DMS53 treated with DMSO at 0.1 percent for 48 hours (cell line): ENCODE results near the gene BLTP3A.
"Not testable (repeated sequence)": the region's sequence is repeated elsewhere in the genome, so short reads cannot be mapped to it uniquely, and the experiment has no call there.

Experiments
- DNase-seq: peaks from one replicate; lab custom pipeline; 2025; ENCODE audit not compliant: unreplicated experiment; lab: John Stamatoyannopoulos, UW

Gene BLTP3A

DNA sequence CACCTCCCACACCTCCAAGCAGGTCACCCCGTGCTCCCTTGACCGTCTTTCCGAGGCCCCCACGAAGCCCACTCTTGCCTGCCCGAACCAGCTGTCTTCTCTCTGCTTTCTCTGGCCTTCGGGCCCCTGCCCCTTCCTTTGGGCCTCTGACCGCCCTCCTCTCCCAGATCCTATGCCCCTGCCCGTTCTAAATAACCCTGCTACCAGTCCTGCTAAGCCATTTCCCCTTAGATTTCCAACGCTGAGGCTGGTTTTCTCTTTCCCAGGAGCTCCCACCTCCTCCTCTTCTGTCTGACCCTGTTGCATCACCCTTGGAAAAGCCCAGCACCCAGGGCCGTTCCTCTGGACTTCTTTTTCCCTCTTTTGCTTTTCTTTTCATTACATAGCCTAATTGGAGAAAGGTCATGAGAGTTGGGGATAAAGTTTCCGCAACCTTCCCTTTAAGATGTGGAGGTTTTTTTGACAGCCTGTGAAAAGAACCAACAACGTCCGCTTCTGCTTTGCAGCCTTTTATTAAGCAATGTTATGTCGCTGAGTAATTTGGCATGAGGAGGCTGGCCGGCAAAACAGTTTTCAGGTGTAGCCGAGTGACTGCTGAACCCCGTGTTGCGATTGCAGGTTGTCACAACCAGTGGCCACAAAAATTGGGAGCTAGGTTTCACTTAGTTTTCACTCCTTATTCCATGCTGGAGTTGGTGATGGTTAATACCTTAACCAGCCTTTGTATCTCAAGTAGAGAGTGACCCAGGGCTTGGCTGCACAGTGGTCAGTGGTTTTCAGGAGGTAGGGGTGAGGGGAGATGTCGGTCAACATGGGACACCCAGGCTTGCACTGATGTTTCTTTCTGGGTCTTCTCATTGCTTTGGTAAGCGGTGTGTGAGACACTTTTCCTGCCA is 970 bp downstream of the BLTP3A start:
- no peak for DNase-seq

DNA sequence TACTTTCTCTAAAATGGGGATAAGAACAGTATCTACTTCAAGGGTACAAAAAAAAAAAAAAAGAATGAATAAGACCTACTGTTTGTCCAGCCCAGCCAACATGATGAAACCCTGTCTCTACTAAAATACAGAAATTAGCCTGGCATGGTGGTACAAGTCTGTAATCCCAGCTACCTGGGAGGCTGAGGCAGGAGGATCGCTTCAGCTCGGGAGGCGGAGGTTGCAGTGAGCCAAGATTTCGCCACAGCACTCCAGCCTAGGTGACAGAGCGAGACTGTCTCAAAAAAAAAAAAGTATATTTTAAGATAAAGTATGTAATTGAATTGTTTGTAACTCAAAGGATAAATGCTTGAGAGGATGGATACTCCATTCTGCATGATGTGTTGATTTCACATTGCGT is 2.0 kb downstream of the BLTP3A start:
- DNase-seq: no peak

DNA sequence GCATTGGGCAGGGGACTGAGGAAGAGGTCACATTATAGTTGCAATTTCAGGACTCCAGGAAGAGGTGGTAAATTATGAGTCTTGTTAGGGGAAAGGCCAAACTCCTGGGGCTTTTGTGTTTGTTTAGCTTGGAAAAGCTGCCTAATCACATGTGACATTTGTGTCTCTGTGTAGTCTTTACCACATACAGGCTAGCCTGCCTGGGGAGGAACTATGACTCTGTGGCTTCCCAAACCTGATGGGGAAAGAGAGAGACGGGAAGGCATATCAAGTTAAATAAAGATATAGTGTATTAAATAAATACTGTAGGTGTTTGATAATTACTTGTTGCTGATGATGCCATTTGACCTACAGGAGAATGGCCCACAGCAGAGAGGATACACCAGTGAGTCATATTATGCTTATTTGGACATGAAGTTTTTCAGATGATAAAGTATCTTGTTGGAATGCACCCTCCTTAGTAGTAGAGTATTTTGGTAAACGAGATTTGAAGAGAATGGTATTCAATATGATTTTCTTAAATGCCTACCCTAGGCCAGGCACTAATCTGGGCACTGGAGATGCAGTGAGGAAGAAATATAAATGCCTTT is 4.0 kb downstream of the BLTP3A start:
- DNase-seq: no peak

DNA sequence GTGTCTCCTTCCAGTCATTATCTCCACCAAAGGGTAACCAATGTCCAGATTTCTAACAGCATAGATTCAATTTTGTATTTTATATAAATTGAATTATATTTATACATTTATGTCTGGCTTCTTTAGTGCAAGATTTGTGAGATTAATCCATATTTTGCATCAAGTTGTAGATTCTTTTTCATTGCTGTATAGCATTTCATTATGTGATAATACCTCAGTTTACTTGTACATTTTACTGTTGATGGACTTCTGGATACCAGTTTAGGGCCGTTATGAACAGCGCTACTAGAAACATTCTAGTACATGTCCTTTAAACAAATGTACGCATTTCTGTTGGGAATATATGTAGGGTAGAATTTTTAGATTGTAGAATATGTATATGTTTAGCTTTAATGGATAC is 6.2 kb downstream of the BLTP3A start:
- DNase-seq: no peak

DNA sequence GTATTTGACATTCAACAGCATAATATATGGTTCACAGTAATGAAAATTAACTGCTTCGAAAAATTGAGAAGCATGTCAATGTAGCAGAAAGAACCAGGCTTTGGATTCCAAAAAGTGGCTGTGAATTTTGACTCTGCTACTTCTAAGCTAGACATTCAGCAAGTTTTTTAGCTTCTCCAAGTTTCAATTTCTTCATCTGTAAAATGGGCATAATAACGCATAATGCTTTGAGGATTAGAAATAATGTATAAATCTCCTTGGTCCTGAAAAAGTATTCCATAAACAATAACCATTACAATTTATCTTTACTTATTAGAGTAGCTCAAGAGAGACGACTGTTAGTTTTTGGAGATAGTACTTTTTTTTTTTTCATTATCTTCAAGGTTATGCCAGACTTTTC is 7.7 kb downstream of the BLTP3A start:
- DNase-seq: no peak

DNA sequence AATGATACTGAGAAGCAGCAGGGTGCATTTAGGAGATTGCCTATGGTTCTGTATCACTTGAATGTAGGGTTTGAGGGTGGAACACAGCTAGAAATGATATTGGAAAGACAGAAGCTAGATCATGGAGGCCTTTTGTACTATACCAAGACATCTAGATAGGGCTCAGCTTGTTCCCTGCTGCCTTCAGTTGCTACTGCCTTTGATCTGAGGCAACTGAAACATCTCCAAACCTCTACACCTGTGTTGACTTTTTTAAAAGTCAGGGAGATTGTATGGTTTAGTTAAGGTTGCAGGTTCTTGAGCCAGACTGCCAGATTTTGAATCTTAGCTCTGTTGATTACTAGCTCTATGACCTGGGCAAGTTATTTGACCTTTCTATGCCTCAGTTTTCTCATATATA is 12.7 kb downstream of the BLTP3A start:
- DNase-seq: no peak

DNA sequence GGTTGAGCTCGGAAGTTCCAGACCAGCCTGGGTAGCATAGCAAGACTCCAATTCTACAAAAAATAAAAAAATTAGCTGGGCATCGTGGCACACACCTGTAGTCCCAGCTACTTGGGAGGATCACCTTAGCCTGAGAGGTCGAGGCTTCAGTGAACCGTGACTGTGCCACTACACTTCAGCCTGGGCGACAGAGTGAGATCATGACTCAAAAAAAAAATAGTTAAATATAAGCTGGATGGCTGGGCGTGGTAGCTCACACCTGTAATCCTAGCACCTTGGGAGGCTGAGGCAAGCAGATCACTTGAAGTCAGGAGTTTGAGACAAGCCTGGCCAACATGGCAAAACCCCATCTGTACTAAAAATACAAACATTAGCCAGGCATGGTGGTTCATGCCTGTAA is 13.2 kb downstream of the BLTP3A start:
- DNase-seq: peak; percentile 46

DNA sequence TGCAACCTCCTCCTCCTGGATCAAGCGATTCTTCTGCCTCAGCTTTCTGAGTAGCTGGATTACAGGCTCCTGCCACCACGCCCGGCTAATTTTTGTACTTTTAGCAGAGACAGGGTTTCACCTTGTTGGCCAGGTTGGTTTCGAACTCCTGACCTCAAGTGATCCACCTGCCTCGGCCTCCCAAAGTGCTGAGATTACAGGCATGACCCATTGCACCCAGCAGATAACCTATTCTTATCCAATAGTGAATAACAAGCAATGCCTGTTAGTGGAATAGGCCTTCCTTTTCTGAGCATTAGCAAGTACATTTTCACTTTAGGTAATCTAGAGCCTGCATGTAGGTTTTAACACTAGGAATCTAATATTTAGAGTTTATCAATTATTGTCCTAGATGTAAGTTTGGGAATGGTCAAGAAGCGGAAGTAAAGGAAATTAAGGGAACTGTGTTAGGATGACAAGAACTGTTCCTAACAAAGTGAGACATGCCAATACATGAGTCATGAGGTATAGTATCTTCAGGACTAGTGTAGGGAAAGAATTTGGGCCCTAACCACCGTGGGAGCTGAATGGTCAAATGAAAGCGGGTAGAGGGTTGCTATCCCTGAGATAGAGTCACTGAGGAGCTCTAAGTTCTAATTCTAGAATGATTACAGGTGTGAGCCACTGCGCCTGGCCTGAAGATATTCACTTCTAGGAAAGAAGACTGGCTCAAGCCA is 15.0 kb downstream of the BLTP3A start:
- DNase-seq: no peak

DNA sequence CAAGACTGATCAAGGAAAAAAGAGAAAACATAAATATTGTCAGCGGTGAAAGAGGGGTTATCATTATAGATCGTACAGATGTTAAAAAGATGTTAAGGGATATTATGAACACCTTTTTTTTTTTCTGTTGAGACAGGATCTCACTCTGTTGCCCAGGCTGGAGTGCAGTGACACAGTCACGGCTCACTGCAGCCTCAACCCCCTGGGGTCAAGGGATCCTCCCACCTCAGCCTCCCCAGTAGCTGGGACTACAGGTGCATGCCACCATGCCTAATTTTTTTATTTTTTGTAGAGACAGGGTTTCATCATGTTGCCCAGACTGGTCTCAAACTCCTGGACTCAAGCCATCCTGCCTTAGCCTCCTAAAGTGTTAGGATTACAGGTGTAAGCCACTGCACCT is 16.6 kb downstream of the BLTP3A start:
- not testable (repeated sequence) for DNase-seq

DNA sequence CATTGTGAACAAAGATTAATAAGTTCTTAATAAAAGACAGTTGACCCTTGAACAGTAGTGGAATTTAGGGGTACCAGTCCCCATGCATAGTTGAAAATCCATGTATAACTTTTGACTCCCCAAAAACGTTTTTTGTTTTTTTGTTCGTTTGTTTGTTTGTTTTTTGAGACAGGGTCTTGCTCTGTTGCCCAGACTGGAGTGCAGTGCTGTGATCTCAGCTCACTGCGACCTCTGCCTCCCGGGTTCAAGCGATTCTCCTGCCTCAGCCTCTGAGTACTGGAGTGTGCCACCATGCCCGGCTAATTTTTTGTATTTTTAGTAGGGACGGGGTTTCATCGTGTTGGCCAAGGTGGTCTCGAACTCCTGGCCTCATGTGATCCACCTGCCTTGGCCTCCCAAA is 17.5 kb downstream of the BLTP3A start:
- not testable (repeated sequence) for DNase-seq

DNA sequence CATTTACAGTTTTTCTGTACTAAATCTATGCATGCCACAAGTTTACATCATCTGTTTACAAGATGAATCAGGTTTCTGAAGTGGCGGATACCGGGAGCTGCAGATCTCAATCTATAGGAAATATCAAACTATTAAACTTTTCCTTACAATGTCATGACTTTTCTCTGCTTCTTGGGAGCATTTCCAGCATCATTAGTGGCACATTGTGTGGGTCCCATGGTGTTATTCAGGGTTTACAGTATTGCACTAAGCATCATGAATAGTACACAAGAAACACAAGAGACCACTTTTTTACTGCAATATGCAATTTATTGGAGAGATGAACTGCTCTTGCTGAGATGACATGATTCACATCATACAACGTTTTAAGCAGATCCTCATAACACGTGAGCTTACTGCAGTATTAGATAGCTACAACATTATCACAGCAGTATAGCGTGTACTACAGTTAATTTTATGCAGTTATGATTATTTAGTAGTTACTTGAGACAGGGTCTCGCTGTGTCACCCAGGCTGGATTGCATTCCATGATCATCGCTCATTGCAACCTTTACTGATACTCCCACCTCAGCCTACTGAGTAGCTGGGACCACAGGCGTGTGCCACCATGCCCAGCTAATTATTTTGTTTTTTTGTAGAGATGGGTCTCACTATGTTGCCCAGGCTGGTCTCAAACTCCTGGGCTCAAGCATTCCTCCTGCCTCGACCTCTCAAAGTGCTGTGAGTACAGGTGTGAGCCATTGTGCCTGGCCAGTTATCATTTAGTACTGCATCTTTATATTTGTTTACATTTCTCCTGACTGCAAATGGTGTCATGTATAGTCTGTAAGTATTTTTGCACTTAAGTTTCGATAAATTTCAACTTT is 18.4 kb downstream of the BLTP3A start:
- no peak for DNase-seq

DNA sequence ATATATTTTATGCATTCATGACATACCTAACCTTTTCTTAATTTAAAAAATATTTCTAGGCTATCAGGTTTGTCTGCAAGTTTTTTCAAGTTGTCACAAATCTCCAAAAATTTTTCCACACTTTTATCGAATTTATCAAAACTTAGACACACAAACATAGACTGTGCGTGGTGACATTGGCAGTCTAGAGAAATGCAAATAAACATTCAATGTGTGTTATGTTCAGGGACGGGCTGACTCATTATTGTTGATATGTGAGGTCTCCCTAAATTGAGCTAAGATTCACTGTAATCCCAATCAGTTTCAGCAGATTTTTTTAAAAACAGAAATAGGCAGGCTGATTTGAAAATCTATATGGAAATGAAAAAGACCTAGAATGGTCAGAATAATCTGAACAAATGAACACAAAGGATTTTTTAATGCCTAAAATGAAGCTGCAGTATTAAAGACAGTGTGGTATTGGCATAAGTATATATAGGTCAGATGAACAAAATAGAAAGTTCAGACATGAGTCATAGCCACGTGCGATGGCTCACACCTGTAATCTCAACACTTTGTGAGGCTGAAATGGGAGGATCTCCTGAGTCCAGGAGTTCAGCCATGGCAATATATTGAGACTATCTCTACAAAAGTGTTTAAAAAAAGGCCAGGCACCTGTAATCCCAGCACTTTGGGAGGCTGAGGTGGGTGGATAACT is 19.2 kb downstream of the BLTP3A start:
- peak; percentile 17 for DNase-seq

DNA sequence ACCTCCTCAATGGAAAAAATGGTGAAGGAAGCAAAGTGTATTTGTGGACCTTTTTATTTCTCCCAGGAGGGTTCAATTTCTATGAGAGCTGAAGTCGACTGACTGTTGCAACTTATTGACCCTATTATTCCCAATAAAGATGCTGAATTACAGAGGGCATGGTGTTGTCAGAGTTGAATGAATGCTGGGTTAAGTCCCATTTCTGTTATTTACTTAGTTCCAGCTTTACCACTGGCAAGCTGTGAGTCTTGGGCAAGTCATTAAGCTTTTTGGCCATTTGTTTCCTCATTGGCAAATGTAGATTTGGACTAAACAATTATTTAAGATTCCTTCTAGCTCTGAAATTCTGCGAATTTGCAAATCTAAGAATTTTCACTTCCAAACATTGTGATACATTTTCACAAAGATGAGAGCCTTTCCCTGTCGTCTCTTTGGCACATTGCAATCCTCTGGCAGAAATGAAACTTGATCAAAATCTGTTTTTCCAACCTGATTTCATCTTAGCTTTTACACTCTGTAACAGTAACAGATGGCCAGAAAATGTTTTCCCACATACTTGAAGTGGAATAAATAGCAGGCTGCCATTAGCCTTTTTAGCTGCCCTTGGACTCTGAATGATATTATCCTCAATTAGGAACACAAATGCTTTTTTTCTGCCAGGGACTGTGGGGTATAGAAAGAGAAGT is 21.3 kb downstream of the BLTP3A start:
- DNase-seq: no peak

DNA sequence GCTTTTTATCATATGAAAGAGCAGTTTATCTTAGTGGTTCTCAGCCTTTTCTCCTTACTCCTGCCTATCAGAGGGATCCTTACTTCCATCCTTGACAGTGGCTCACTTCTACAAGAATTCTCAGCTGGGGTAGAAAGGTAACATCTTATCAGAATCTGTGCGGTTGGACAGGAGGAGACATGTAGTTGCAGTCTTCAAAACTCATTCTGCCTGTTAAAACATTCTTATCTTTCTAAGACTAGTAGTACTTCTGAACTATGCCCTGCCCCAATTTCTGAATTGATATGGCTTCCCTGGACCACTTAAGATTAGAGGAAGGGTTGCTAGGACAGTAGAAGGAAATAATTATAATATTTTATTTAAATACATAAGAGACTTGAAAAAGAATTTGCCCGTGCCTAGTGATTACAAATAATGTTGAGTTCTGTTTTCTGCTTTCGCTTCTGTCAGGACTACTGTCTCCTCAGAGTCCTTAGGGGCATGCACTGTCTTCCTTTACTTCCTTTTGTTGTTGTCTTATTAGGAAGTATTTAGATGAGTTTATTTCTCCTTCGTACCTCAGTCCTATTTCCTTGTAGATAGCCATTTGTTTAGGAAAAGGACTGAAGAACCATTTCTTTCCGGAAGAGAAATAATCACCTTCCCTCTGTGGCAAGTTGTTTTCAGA is 24.9 kb downstream of the BLTP3A start:
- no peak for DNase-seq

DNA sequence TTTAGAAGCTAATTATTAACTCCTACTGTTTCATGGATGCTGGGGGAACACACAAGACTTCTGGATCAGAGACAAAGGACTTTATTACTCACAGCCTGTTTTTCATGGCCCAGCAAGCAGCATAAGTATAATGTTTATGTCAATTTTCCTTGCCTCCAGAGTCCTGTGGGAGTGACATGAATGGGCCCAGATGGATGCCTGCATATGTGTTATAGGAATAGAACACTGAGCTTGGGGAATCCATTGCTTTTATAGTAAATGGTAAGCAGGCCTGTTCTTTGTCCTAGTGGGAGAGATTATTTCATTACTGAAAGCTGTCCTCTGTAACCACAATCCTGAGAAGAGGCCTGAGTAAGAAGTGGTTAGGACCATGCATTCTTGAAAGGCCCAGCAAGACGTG is 25.6 kb downstream of the BLTP3A start:
- no peak for DNase-seq

DNA sequence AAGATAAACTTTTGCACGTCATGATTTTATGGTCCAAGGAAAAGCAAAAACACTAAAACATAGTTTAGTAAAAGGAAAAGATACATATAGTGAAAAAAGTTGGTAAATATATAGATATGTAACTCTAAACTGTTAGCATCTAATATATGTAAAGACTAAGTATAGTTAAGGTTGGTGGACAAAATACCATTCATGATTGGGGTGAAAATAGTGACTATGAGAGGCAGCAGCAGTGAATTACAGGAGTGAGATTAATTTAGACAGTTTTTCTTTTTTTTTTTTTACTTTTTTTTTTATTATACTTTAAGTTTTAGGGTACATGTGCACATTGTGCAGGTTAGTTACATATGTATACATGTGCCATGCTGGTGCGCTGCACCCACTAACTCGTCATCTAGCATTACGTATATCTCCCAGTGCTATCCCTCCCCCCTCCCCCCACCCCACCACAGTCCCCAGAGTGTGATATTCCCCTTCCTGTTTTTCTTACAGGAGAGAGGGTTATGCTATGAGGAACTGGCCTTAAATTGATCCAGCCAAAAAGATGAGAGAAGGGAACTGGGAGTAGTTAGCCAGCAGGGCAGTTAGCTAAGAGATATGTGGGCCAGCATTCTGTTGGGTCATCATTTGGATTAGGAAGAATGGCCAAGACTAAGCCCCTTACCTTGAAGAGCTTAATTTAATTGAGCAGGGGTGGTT is 27.1 kb downstream of the BLTP3A start:
- DNase-seq: not testable (repeated sequence)

DNA sequence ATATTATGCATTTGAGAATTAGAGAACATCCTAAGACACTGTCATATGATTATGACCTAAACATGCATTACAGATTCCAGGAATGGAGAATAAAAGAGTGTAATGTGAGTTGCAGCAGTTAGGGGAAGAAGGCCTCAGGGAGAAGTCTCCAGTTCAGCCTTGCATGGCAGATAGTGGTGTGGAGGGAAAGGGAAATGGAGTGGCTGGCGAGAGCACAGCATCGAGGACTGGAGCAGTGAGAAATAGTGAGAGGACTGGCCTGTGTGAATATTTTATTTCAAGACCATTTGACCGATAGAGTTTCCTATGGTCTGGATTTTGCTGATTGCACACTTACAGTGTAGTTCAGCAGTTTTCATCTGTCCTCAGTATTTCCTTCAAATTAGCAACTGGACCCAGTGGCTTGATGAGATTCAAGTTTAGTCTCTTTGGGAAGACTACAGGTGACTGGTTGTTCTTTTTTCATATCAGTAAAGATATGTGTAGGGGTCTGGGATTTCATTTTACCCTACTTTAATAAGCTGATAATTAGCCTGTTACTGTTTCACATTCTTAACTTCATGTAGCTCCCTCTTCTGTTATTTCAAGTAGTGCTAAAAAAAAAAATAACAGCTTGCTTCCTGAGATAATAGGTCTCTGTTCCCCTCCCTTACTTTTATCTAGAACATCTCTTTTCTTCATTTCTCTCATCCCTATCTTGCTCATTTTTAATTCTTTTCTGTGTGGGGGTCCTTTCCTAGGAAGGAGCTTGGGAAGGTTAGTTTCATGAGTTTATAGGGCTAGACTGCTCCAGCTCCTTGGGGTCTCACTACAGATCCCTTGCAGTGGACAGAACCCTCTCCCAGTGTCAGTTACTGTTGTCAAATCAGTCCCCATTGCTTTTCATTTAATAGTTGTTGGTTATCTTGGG is 27.9 kb downstream of the BLTP3A start:
- no peak for DNase-seq

DNA sequence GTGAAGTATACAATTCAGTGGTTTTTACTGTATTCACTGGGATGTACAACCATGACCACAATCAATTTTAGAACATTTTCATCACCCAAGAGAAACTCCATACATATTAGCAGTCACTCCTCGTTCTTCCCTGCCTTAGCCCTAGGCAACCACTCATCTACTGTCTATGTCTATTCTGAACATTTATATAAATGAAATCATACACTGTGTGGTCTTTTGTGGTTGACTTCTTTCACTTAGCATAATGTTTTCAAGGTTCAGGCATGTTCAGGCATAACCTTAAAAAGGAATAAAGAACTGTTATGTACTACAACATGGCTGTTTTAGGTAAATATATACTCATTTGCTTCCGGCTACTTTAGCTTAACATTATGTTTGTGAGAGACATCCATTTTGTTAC is 37.3 kb downstream of the BLTP3A start:
- no peak for DNase-seq
